Endodermal cell (in vitro differentiated cells): ENCODE data around the gene AASDHPPT. TPM values are rescaled to one million over a fixed set of nuclear protein-coding genes. Genes with fewer than 3 reads are reported as not detected.

Source experiments
- DNase-seq: peaks from one replicate; pipeline ENCODE4 v3.0.0-alpha.2; 2017
- H3K27ac ChIP-seq: 2 replicates; pipeline ENCODE4 v1.5.1; 2013; ENCODE audit warnings: mild to moderate bottlenecking, low read depth, low read length, moderate library complexity
- H3K27me3 ChIP-seq: 2 replicates; pipeline ENCODE4 v1.6.1; 2013; ENCODE audit warnings: mild to moderate bottlenecking, low read length, moderate library complexity; ENCODE audit not compliant: insufficient read depth, control insufficient read depth, poor library complexity, severe bottlenecking
- H3K36me3 ChIP-seq: 2 replicates; pipeline ENCODE4 v1.7.0; 2013; ENCODE audit warnings: mild to moderate bottlenecking, low read length, moderate library complexity; ENCODE audit not compliant: control insufficient read depth, insufficient read depth
- H3K4me1 ChIP-seq: one replicate; pipeline ENCODE4 v1.7.0; 2013; ENCODE audit warnings: low read length; ENCODE audit not compliant: control insufficient read depth, insufficient read depth
- H3K4me3 ChIP-seq: 2 replicates; pipeline ENCODE4 v1.5.1; 2013; ENCODE audit warnings: mild to moderate bottlenecking, low read length, moderate library complexity
- H3K9ac ChIP-seq: 2 replicates; pipeline ENCODE4 v1.6.1; 2013; ENCODE audit warnings: mild to moderate bottlenecking, low read length, moderate library complexity; ENCODE audit not compliant: poor library complexity, severe bottlenecking; ENCODE audit errors: extremely low read depth
- H3K9me3 ChIP-seq: 2 replicates; pipeline ENCODE4 v1.6.1; 2013; ENCODE audit warnings: mild to moderate bottlenecking, low read length, moderate library complexity; ENCODE audit not compliant: control insufficient read depth
- H3K27ac Mint-ChIP-seq: 2 replicates; pipeline ENCODE4 v1.8.0; 2020; ENCODE audit warnings: mixed read lengths
- H3K27me3 Mint-ChIP-seq: 2 replicates; pipeline ENCODE4 v1.8.0; 2021; ENCODE audit warnings: mild to moderate bottlenecking, mixed read lengths; ENCODE audit not compliant: insufficient read depth
- H3K36me3 Mint-ChIP-seq: 2 replicates; pipeline ENCODE4 v1.8.0; 2020; ENCODE audit warnings: low read depth, mixed read lengths
- H3K4me1 Mint-ChIP-seq: 2 replicates; pipeline ENCODE4 v1.8.0; 2020; ENCODE audit warnings: mixed read lengths
- H3K4me3 Mint-ChIP-seq: 2 replicates; pipeline ENCODE4 v1.8.0; 2020; ENCODE audit warnings: mild to moderate bottlenecking, moderate library complexity, mixed read lengths
- H3K9me3 Mint-ChIP-seq: 2 replicates; pipeline ENCODE4 v1.8.0; 2020; ENCODE audit warnings: mild to moderate bottlenecking, mixed read lengths
- CTCF ChIP-seq: fragments of 200-600 bp; sonication (generic); conservative IDR thresholded peaks from 2 replicates; pipeline ENCODE4 v1.5.0; 2021; ENCODE audit warnings: antibody characterized with exemption, mild to moderate bottlenecking
- WGBS, 2 experiments: methylation state at CpG; one replicate each; pipeline versions ENCODE4 v1.1.5 to v1.1.7; 2013; ENCODE audit warnings: missing lambda C conversion rate in 2 of 2, mixed read lengths in 1 of 2; ENCODE audit not compliant: insufficient coverage in 1 of 2, insufficient read length in 1 of 2; 5-methylcytosine and 5-hydroxymethylcytosine counted together
- total RNA-seq, 2 donors: library from RNA; stranded (reverse); fragmentation: NEBNext Ultra II Directional in 1 of 2; extraction: Animal tissue kit (Norgen Biotek cat#: 25700) in 1 of 2; gene quantifications; 2 replicates in 1 of 2; 3 replicates in 1 of 2; pipeline ENCODE4 v1.2.1, GENCODE V29; 2021

The AASDHPPT gene
- total RNA-seq, 2 donors from 2014 or later: 44.8 to 52.3 TPM

GRCh38 chr11:106105986-106106385, 28.5 kb downstream of the AASDHPPT start:
- Mint-ChIP-seq H3K4me3 (no peak overlapping the region), H3K27ac (no peak overlapping the region), H3K9me3 (no peaks in the 10 kb centered on the region), H3K36me3 (no peaks in the 10 kb centered on the region), H3K27me3 (no peaks in the 10 kb centered on the region), H3K4me1 (peaks cover 7% of the 10 kb centered on the region)
- Histone ChIP-seq H3K27me3 (no peaks in the 10 kb centered on the region), H3K4me3 (no peak overlapping the region), H3K9me3 (peaks cover 3% of the 10 kb centered on the region), H3K9ac (no peak overlapping the region), H3K4me1 (no peaks in the 10 kb centered on the region), H3K27ac (no peak overlapping the region), H3K36me3 (no peaks in the 10 kb centered on the region)
- TF ChIP-seq CTCF: no peak
- no peak for DNase-seq
- WGBS, 2 experiments: 95 to 98% methylated on average over 6 of the region's 6 CpGs

- Histone ChIP-seq H3K4me3 (no peak overlapping the region), H3K36me3 (no peaks in the 10 kb centered on the region), H3K9me3 (no peaks in the 10 kb centered on the region), H3K27ac (no peak overlapping the region), H3K4me1 (no peaks in the 10 kb centered on the region), H3K9ac (no peak overlapping the region), H3K27me3 (no peaks in the 10 kb centered on the region)
- Mint-ChIP-seq H3K4me3 (no peak overlapping the region), H3K36me3 (no peaks in the 10 kb centered on the region), H3K9me3 (peaks cover 3% of the 10 kb centered on the region), H3K27me3 (no peaks in the 10 kb centered on the region), H3K27ac (no peak overlapping the region), H3K4me1 (peaks cover 7% of the 10 kb centered on the region)
- no peak for TF ChIP-seq CTCF
- DNase-seq: no peak
- 85 to 86% methylated on average over 4 to 6 of the region's 6 CpGs for WGBS, 2 experiments
Observed at GRCh38 chr11:106121570-106122320, 44.3 kb downstream of the AASDHPPT start.

- Mint-ChIP-seq H3K36me3 (no peaks in the 10 kb centered on the region), H3K4me1 (peaks cover 2% of the 10 kb centered on the region), H3K9me3 (no peaks in the 10 kb centered on the region), H3K4me3 (no peak overlapping the region), H3K27ac (no peak overlapping the region), H3K27me3 (peaks cover 2% of the 10 kb centered on the region)
- Histone ChIP-seq H3K27me3 (no peaks in the 10 kb centered on the region), H3K4me3 (no peak overlapping the region), H3K9ac (no peak overlapping the region), H3K27ac (no peak overlapping the region), H3K9me3 (no peaks in the 10 kb centered on the region), H3K36me3 (no peaks in the 10 kb centered on the region), H3K4me1 (no peaks in the 10 kb centered on the region)
- 94% methylated on average over 3 of the region's 3 CpGs; no CpG with 5 or more reads in 1 of the 2 experiments for WGBS, 2 experiments
- no peak for DNase-seq
- no peak for TF ChIP-seq CTCF
Observed at GRCh38 chr11:106127604-106128003, 50.1 kb downstream of the AASDHPPT start.
